ENCODE data around the gene GRB7.

DNA sequence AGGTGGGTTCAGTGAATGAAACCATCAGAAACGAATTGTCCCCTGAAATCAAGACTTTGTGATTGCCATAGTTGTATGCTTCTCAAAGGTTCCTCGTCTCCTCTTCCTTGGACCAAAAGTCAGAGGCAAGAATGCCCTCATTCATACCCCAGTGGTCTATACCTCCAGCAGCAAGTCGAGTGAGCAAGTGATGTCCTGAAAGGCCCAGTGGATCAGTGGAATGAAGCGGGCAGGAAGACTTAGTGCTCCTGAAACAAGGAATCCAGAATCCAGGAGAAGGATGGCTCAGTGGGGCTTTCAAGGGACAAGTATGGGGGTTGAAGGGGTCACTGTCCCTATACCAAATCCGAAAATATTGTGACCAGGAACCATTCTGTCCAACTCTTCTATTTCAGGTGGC lies 43.1 kb upstream of the GRB7 start:
- TF ChIP-seq, protein P1, sequence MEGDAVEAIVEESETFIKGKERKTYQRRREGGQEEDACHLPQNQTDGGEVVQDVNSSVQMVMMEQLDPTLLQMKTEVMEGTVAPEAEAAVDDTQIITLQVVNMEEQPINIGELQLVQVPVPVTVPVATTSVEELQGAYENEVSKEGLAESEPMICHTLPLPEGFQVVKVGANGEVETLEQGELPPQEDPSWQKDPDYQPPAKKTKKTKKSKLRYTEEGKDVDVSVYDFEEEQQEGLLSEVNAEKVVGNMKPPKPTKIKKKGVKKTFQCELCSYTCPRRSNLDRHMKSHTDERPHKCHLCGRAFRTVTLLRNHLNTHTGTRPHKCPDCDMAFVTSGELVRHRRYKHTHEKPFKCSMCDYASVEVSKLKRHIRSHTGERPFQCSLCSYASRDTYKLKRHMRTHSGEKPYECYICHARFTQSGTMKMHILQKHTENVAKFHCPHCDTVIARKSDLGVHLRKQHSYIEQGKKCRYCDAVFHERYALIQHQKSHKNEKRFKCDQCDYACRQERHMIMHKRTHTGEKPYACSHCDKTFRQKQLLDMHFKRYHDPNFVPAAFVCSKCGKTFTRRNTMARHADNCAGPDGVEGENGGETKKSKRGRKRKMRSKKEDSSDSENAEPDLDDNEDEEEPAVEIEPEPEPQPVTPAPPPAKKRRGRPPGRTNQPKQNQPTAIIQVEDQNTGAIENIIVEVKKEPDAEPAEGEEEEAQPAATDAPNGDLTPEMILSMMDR (optimal IDR thresholded peaks at IDR 0.05 in 1 of 3, IDR thresholded peaks at IDR 0.05 in 1 of 3, conservative IDR thresholded peaks at IDR 0.05 in 1 of 3; ENCODE audit: extremely low read depth in 1 of 3, insufficient read depth in 2 of 3, low read length in 3 of 3), result no peak
- TF ChIP-seq EZH2 (IDR thresholded peaks at IDR 0.05; ENCODE audit: low read length), result no peak
